A673 (cell line): ENCODE results near the gene ANP32B. TPM values are rescaled to one million over a fixed set of nuclear protein-coding genes. Genes with fewer than 3 reads are reported as not detected.

Experiments
- BruUV-seq: library from RNA; stranded (reverse); fragments of 400-500 nt; replicated peaks from 2 replicates; lab custom pipeline; 2021; lab: Mats Ljungman, UMichigan
- CTCF ChIA-PET: fragments of 300-600 bp; sonication (Branson Sonifier 250); formaldehyde crosslinking; loops from one replicate; lab custom pipeline; 2022; ENCODE audit warnings: antibody characterized with exemption; lab: Charles Lee
- POLR2A ChIA-PET: fragments of 300-600 bp; sonication (Branson Sonifier 250); formaldehyde crosslinking; loops from one replicate; lab custom pipeline; 2022; ENCODE audit warnings: antibody characterized with exemption; ENCODE audit not compliant: low non-redundant PET; lab: Charles Lee
- DNase-seq: peaks from one replicate; pipeline ENCODE4 v3.0.0-alpha.2; 2015; ENCODE audit warnings: low spot score
- H3K27ac ChIP-seq: fragments of 200-600 bp; sonication (generic); 2 replicates; pipeline ENCODE4 v1.5.1; 2016; ENCODE audit warnings: mixed run types, low read depth, mild to moderate bottlenecking, mixed read lengths, antibody characterized with exemption, low read length; ENCODE audit not compliant: poor library complexity, severe bottlenecking
- H3K27me3 ChIP-seq: fragments of 200-600 bp; sonication (generic); replicated peaks from 2 replicates; pipeline ENCODE4 v1.6.1; 2017; ENCODE audit warnings: mixed run types, low read depth, mild to moderate bottlenecking, mixed read lengths, antibody characterized with exemption, low read length; ENCODE audit not compliant: insufficient read depth, poor library complexity
- H3K36me3 ChIP-seq: fragments of 200-600 bp; sonication (generic); 2 replicates; pipeline ENCODE4 v1.6.1; 2016; ENCODE audit warnings: mixed run types, mild to moderate bottlenecking, mixed read lengths, antibody characterized with exemption, low read length; ENCODE audit not compliant: insufficient read depth, poor library complexity, severe bottlenecking
- H3K4me1 ChIP-seq: fragments of 200-600 bp; sonication (generic); 2 replicates; pipeline ENCODE4 v1.6.1; 2017; ENCODE audit warnings: mixed run types, mild to moderate bottlenecking, mixed read lengths, antibody characterized with exemption, low read length; ENCODE audit not compliant: insufficient read depth, poor library complexity, severe bottlenecking
- H3K4me3 ChIP-seq: fragments of 200-600 bp; sonication (generic); 2 replicates; pipeline ENCODE4 v1.5.1; 2016; ENCODE audit warnings: low read depth, mixed run types, mild to moderate bottlenecking, mixed read lengths, low read length; ENCODE audit not compliant: poor library complexity, severe bottlenecking
- H3K9me3 ChIP-seq: fragments of 200-600 bp; sonication (generic); 2 replicates; pipeline ENCODE4 v1.6.1; 2016; ENCODE audit warnings: mixed run types, low read depth, mild to moderate bottlenecking, mixed read lengths, antibody characterized with exemption, low read length; ENCODE audit not compliant: poor library complexity, severe bottlenecking
- EZH2 ChIP-seq: fragments of 200-600 bp; sonication (generic); IDR thresholded peaks from 2 replicates; pipeline ENCODE4 v1.6.1; 2017; ENCODE audit warnings: borderline replicate concordance, low read depth, mild to moderate bottlenecking, mixed read lengths, antibody characterized with exemption, low read length; ENCODE audit not compliant: poor library complexity, severe bottlenecking
- intact Hi-C: fragments of 100-400 bp; cut with micrococcal nuclease; formaldehyde crosslinking; loops from one replicate; pipeline ENCODE4 v1.10.0; 2022; ENCODE audit not compliant: unreplicated experiment
- total RNA-seq: library from RNA; stranded (reverse); gene quantifications from 2 replicates; pipeline ENCODE4 v1.2.3, GENCODE V29; 2021
- TF ChIP-seq, protein P1 (sequence below): fragments of 300-800, 200-600 bp; sonication (generic); conservative IDR thresholded peaks from 2 replicates; pipeline ENCODE4 v1.5.1; 2017; ENCODE audit warnings: low read depth, mild to moderate bottlenecking, antibody characterized with exemption, low read length, moderate library complexity, mixed read lengths

Gene ANP32B
- total RNA-seq, 1 experiment from 2014 or later, result 237 TPM

DNA sequence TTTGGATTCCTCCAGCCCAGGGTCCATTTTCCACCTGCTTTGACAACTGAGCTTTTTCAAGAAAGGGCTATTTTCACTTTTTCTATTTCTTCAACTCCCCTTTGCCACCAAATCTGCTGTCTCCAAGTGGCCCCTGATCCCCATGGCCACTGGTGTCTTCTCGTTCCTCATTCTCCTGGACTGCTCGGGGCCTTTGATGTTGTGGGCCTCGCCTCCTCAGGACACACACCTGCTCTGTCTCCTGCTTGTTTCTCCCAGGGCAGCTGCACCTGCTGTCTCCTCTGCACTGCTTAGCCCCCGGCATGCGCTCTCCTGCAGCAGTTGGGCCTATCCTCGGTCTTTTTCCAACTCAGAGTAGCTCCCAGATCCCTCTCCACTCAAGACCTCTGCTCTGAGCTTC, 57.1 kb downstream of the ANP32B start:
- TF ChIP-seq, protein P1, sequence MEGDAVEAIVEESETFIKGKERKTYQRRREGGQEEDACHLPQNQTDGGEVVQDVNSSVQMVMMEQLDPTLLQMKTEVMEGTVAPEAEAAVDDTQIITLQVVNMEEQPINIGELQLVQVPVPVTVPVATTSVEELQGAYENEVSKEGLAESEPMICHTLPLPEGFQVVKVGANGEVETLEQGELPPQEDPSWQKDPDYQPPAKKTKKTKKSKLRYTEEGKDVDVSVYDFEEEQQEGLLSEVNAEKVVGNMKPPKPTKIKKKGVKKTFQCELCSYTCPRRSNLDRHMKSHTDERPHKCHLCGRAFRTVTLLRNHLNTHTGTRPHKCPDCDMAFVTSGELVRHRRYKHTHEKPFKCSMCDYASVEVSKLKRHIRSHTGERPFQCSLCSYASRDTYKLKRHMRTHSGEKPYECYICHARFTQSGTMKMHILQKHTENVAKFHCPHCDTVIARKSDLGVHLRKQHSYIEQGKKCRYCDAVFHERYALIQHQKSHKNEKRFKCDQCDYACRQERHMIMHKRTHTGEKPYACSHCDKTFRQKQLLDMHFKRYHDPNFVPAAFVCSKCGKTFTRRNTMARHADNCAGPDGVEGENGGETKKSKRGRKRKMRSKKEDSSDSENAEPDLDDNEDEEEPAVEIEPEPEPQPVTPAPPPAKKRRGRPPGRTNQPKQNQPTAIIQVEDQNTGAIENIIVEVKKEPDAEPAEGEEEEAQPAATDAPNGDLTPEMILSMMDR, result no peak
- TF ChIP-seq EZH2, result no peak
- Histone ChIP-seq H3K4me3 (no peak overlapping the region), H3K4me1 (no peaks in the 10 kb centered on the region), H3K36me3 (no peaks in the 10 kb centered on the region), H3K27ac (no peak overlapping the region), H3K27me3 (no peaks in the 10 kb centered on the region), H3K9me3 (no peaks in the 10 kb centered on the region)
- intact Hi-C loops, result no loop called here
- ChIA-PET CTCF (no interaction called here), POLR2A (no interaction called here)
- BruUV-seq, result no TSS peak
- DNase-seq, result no peak

DNA sequence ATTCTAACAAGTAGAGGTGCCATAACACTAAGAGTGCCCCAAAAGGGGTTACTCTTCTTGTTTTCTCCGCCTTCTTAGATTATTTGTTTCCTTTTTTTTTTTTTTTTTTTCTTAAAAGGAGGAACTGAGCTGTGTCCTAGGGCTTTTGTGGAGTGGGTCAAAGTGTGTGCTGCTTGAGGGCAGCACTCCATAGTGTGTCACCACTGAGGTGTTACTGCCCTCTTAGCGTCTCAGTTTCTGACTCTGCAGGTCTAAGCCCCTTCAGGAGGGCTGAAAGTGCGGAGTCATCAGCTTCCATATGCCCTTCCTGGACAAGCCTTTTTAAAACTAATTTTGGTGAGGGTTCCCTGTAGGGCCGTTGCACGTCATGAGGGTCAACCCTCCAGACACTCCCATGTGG, 60.8 kb downstream of the ANP32B start:
- no peaks in the 10 kb centered on the region for H3K36me3 ChIP-seq
- intact Hi-C loops, result no loop called here
- no peak overlapping the region for H3K27ac ChIP-seq
- no peaks in the 10 kb centered on the region for H3K4me1 ChIP-seq
- DNase-seq, result no peak
- TF ChIP-seq EZH2, result no peak
- TF ChIP-seq, protein P1, result no peak
- BruUV-seq, result no TSS peak
- CTCF ChIA-PET, result interaction anchor here (0.7 kb wide), 1 partner anchor 27 kb away, joined by 11 read pairs; no protein-coding TSS in a partner anchor
- H3K27me3 ChIP-seq, result no peaks in the 10 kb centered on the region
- H3K9me3 ChIP-seq, result no peaks in the 10 kb centered on the region
- H3K4me3 ChIP-seq, result no peak overlapping the region
- POLR2A ChIA-PET, result no interaction called here

DNA sequence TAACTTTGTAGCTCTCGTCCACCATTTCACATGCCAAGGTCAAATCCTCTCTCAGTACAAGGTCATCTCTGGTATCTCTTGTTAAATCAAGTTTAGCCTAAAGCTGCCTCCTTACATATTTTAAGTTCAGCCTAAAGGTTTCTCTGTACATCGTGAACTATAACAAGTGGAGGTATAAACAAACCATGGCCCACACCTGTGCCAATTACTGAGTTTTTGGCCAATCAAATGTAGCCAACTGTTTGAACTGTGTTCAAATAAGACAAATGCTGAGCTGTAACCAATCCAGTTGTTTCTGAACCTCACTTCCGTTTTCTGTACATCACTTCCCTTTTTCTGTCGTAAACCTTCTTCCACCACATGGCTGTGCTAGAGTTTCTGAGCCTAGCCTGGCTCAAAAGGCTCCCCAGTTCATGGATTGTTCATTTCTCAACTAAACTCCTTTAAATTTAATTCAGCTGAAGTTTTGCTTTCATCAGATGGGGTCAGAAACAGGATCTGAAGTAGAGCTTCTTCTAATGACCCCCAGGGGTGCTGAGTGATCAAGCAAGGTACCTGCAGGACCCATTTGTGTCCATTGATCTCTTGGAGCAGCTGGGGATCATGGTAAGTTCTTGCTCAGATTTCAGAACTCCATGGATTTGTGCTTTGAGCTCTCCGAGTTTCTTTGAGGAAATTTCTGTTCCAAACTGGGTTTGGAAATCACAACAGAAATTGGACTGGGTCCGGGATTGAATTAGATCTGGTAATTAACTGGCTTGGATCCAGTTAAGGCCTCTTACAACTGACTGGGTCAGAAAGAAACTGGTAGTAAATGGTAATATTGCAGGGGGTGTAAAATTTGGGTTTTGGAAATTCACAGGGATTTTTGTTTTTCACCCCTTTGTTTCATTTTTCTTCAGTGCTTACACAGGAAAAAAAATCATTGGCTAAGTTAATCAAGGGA, 62.4 kb downstream of the ANP32B start:
- H3K4me1 ChIP-seq, result no peaks in the 10 kb centered on the region
- ChIA-PET CTCF (interaction anchor here (1.9 kb wide), 1 partner anchor 11 kb away, joined by 5 read pairs; no protein-coding TSS in a partner anchor), POLR2A (no interaction called here)
- DNase-seq, result no peak
- no peak for TF ChIP-seq EZH2
- TF ChIP-seq, protein P1, result no peak
- no peak overlapping the region for H3K4me3 ChIP-seq
- BruUV-seq, result no TSS peak
- no peaks in the 10 kb centered on the region for H3K9me3 ChIP-seq
- H3K36me3 ChIP-seq, result no peaks in the 10 kb centered on the region
- no peak overlapping the region for H3K27ac ChIP-seq
- intact Hi-C loops, result no loop called here
- H3K27me3 ChIP-seq, result no peaks in the 10 kb centered on the region
